Panc1 (cell line): ENCODE data around the gene PCDHA2.

Experiments used
- POLR2AphosphoS5 ChIP-seq: IDR thresholded peaks from 2 replicates; pipeline ENCODE4 v1.6.1; 2012; ENCODE audit warnings: mild to moderate bottlenecking, low read depth, low read length, moderate library complexity
- SIN3A ChIP-seq: IDR thresholded peaks from 2 replicates; pipeline ENCODE4 v1.6.1; 2012; ENCODE audit warnings: low read depth, mild to moderate bottlenecking, low read length, moderate library complexity, borderline replicate concordance; ENCODE audit not compliant: insufficient read depth
- TF ChIP-seq, protein P1 (sequence below): fragments of 450-650 bp; IDR thresholded peaks from 2 replicates; pipeline ENCODE4 v1.5.1; 2017; ENCODE audit warnings: mild to moderate bottlenecking
- TF ChIP-seq, protein P2 (sequence below), 2 experiments: IDR thresholded peaks; 2 replicates each; pipeline ENCODE4 v1.6.1; 2011 to 2012; ENCODE audit warnings: low read depth in 2 of 2, control low read depth in 1 of 2, low read length in 1 of 2, mild to moderate bottlenecking in 1 of 2, moderate library complexity in 1 of 2; ENCODE audit not compliant: insufficient read depth in 1 of 2

DNA sequence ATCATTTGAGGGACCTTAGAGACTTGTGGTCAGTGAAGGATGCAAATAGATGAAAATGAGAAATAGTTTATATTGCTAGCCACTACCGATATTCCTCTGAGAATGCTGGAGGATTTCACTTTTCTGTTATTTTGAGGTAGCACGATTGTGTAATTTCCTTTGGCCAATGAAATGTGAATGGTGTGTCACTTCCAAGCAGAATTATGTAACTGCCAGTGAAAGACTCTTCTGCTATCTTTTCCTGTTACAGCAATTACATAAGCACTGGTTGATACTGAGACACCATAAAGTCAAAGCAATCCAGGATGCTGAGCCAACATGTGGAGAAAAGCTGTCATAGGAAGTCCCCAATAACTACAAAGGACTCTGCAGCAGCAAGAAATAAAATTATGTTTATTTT, 3.6 kb upstream of the PCDHA2 start:
- TF ChIP-seq, protein P1, sequence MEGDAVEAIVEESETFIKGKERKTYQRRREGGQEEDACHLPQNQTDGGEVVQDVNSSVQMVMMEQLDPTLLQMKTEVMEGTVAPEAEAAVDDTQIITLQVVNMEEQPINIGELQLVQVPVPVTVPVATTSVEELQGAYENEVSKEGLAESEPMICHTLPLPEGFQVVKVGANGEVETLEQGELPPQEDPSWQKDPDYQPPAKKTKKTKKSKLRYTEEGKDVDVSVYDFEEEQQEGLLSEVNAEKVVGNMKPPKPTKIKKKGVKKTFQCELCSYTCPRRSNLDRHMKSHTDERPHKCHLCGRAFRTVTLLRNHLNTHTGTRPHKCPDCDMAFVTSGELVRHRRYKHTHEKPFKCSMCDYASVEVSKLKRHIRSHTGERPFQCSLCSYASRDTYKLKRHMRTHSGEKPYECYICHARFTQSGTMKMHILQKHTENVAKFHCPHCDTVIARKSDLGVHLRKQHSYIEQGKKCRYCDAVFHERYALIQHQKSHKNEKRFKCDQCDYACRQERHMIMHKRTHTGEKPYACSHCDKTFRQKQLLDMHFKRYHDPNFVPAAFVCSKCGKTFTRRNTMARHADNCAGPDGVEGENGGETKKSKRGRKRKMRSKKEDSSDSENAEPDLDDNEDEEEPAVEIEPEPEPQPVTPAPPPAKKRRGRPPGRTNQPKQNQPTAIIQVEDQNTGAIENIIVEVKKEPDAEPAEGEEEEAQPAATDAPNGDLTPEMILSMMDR, result no peak
- TF ChIP-seq SIN3A, result no peak
- no peak for TF ChIP-seq POLR2AphosphoS5
- TF ChIP-seq, protein P2, sequence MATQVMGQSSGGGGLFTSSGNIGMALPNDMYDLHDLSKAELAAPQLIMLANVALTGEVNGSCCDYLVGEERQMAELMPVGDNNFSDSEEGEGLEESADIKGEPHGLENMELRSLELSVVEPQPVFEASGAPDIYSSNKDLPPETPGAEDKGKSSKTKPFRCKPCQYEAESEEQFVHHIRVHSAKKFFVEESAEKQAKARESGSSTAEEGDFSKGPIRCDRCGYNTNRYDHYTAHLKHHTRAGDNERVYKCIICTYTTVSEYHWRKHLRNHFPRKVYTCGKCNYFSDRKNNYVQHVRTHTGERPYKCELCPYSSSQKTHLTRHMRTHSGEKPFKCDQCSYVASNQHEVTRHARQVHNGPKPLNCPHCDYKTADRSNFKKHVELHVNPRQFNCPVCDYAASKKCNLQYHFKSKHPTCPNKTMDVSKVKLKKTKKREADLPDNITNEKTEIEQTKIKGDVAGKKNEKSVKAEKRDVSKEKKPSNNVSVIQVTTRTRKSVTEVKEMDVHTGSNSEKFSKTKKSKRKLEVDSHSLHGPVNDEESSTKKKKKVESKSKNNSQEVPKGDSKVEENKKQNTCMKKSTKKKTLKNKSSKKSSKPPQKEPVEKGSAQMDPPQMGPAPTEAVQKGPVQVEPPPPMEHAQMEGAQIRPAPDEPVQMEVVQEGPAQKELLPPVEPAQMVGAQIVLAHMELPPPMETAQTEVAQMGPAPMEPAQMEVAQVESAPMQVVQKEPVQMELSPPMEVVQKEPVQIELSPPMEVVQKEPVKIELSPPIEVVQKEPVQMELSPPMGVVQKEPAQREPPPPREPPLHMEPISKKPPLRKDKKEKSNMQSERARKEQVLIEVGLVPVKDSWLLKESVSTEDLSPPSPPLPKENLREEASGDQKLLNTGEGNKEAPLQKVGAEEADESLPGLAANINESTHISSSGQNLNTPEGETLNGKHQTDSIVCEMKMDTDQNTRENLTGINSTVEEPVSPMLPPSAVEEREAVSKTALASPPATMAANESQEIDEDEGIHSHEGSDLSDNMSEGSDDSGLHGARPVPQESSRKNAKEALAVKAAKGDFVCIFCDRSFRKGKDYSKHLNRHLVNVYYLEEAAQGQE (IDR thresholded peaks at IDR 0.05; ENCODE audit: insufficient read depth in 1 of 2, low read depth in 2 of 2, low read length in 1 of 2), result no peak
